H1 (cell line): ENCODE measurements around the gene CLEC1A. TPM values are rescaled to one million over a fixed set of nuclear protein-coding genes. Genes with fewer than 3 reads are reported as not detected.

Experiments
- CTCF ChIA-PET: fragments of 300-600 bp; sonication (Branson Sonifier 250); formaldehyde crosslinking; loops from one replicate; lab custom pipeline; 2021; ENCODE audit not compliant: partially characterized antibody; lab: Charles Lee
- POLR2A ChIA-PET: fragments of 300-600 bp; sonication (Branson Sonifier 250); formaldehyde crosslinking; loops from one replicate; lab custom pipeline; 2021; ENCODE audit warnings: inconsistent platforms; ENCODE audit not compliant: partially characterized antibody; lab: Charles Lee
- DNase-seq, 2 experiments: peaks; one replicate each; pipeline versions ENCODE4 v3.0.0 to v3.0.0-alpha.2; 2010 to 2022; ENCODE audit warnings: low spot score in 2 of 2, low read depth in 1 of 2, mixed read lengths in 1 of 2
- FAIRE-seq: peaks from 2 replicates; lab custom pipeline; 2011; peaks lifted over from hg19 to GRCh38; lab: Jason Lieb, UNC
- H2AFZ ChIP-seq: 2 replicates; pipeline ENCODE4 v1.8.1; 2012; ENCODE audit warnings: low read length, inconsistent platforms
- H2AK5ac ChIP-seq: 2 replicates; pipeline ENCODE4 v1.6.1; 2013; ENCODE audit warnings: low read depth, low read length
- H2BK120ac ChIP-seq: replicated peaks from 2 replicates; pipeline ENCODE3; 2013; ENCODE audit warnings: low read depth, low read length, inconsistent platforms
- H2BK12ac ChIP-seq: 2 replicates; pipeline ENCODE4 v1.6.1; 2013; ENCODE audit warnings: low read depth, low read length
- H2BK15ac ChIP-seq: 2 replicates; pipeline ENCODE4 v1.6.1; 2013; ENCODE audit warnings: low read length
- H2BK20ac ChIP-seq: 2 replicates; pipeline ENCODE4 v1.6.1; 2013; ENCODE audit warnings: low read length
- H2BK5ac ChIP-seq: 2 replicates; pipeline ENCODE4 v1.6.1; 2013; ENCODE audit warnings: low read depth, low read length
- H3K14ac ChIP-seq: 2 replicates; pipeline ENCODE4 v1.6.1; 2013; ENCODE audit warnings: inconsistent platforms; ENCODE audit not compliant: insufficient read length
- H3K18ac ChIP-seq: 2 replicates; pipeline ENCODE4 v1.6.1; 2013; ENCODE audit warnings: low read length; ENCODE audit errors: extremely low read depth
- H3K23ac ChIP-seq: 2 replicates; pipeline ENCODE4 v1.6.1; 2013; ENCODE audit warnings: inconsistent platforms; ENCODE audit not compliant: insufficient read length
- H3K23me2 ChIP-seq: 2 replicates; pipeline ENCODE4 v1.6.1; 2013; ENCODE audit warnings: low read depth, low read length
- H3K27ac ChIP-seq: 2 replicates; pipeline ENCODE4 v1.6.1; 2011; ENCODE audit warnings: low read depth, low read length, inconsistent platforms
- H3K27me3 ChIP-seq, 4 experiments: replicated peaks in 1 of 4; 1 replicate in 1 of 4; 2 replicates in 3 of 4; pipeline versions ENCODE4 v1.6.1 to v1.8.1; 2011 to 2013; ENCODE audit warnings: low read length in 3 of 4, mild to moderate bottlenecking in 3 of 4, inconsistent platforms in 2 of 4, mixed read lengths in 2 of 4, moderate library complexity in 1 of 4; ENCODE audit not compliant: control insufficient read depth in 3 of 4, insufficient read depth in 3 of 4; ENCODE audit errors: extremely low read depth in 1 of 4
- H3K36me3 ChIP-seq, 4 experiments: 2 replicates each; pipeline versions ENCODE4 v1.6.1 to v1.8.1; 2011 to 2013; ENCODE audit warnings: mild to moderate bottlenecking in 4 of 4, low read length in 3 of 4, moderate library complexity in 2 of 4, control low read depth in 1 of 4, inconsistent platforms in 1 of 4; ENCODE audit not compliant: insufficient read depth in 4 of 4, control insufficient read depth in 2 of 4
- H3K4ac ChIP-seq: replicated peaks from 2 replicates; pipeline ENCODE3; 2013; ENCODE audit warnings: low read length, low read depth, mixed read lengths, inconsistent platforms; ENCODE audit not compliant: insufficient read length
- H3K4me1 ChIP-seq, 4 experiments: replicated peaks in 1 of 4; 1 replicate in 1 of 4; 2 replicates in 3 of 4; pipeline versions ENCODE4 v1.6.1 to v1.8.1; 2011 to 2013; ENCODE audit warnings: low read length in 3 of 4, inconsistent platforms in 2 of 4, mixed read lengths in 1 of 4; ENCODE audit not compliant: insufficient read depth in 4 of 4, control insufficient read depth in 3 of 4
- H3K4me2 ChIP-seq, 2 experiments: 2 replicates each; pipeline versions ENCODE4 v1.6.1 to v1.8.1; 2011 to 2013; ENCODE audit warnings: low read depth in 2 of 2, low read length in 2 of 2, control low read depth in 1 of 2, inconsistent platforms in 1 of 2, mild to moderate bottlenecking in 1 of 2; ENCODE audit not compliant: insufficient read depth in 1 of 2
- H3K4me3 ChIP-seq, 4 experiments: fragments of 200-600, 300-600 bp in 1 of 4; sonication (generic), shearing (Covaris generic), sonication (Bioruptor Twin) in 1 of 4; 2 replicates each; pipeline versions ENCODE4 v1.5.1 to v1.8.1; 2011 to 2016; ENCODE audit warnings: low read length in 4 of 4, low read depth in 3 of 4, control low read depth in 2 of 4, inconsistent platforms in 2 of 4, mild to moderate bottlenecking in 2 of 4, mixed read lengths in 1 of 4, moderate library complexity in 1 of 4; ENCODE audit not compliant: insufficient read depth in 2 of 4; ENCODE audit errors: extremely low read depth in 1 of 4
- H3K56ac ChIP-seq: replicated peaks from 2 replicates; pipeline ENCODE3; 2013; ENCODE audit warnings: low read depth, mild to moderate bottlenecking, mixed read lengths, low read length, inconsistent platforms; ENCODE audit not compliant: insufficient read length
- H3K79me1 ChIP-seq: 2 replicates; pipeline ENCODE4 v1.6.1; 2013; ENCODE audit warnings: low read depth, low read length, control low read depth
- H3K79me2 ChIP-seq, 2 experiments: 2 replicates each; pipeline versions ENCODE4 v1.6.1 to v1.8.1; 2012 to 2013; ENCODE audit warnings: low read length in 2 of 2, mild to moderate bottlenecking in 2 of 2, inconsistent platforms in 1 of 2; ENCODE audit not compliant: insufficient read depth in 2 of 2, control insufficient read depth in 1 of 2
- H3K9ac ChIP-seq, 4 experiments: replicated peaks in 1 of 4; 1 replicate in 1 of 4; 2 replicates in 3 of 4; pipeline versions ENCODE4 v1.6.1 to v1.8.1; 2011 to 2013; ENCODE audit warnings: low read depth in 3 of 4, low read length in 3 of 4, control low read depth in 2 of 4, mild to moderate bottlenecking in 2 of 4, moderate library complexity in 2 of 4, inconsistent platforms in 1 of 4; ENCODE audit errors: extremely low read depth in 1 of 4
- H3K9me3 ChIP-seq, 2 experiments: 2 replicates each; pipeline versions ENCODE4 v1.6.1 to v1.8.1; 2012 to 2013; ENCODE audit warnings: mild to moderate bottlenecking in 2 of 2, moderate library complexity in 2 of 2, control low read depth in 1 of 2, inconsistent platforms in 1 of 2, low read depth in 1 of 2, low read length in 1 of 2, mixed read lengths in 1 of 2; ENCODE audit not compliant: insufficient read depth in 2 of 2
- H4K20me1 ChIP-seq, 2 experiments: replicated peaks in 1 of 2; 2 replicates each; pipeline versions ENCODE3 to v1.8.1; 2011 to 2013; ENCODE audit warnings: inconsistent platforms in 2 of 2, low read length in 2 of 2, mild to moderate bottlenecking in 1 of 2; ENCODE audit not compliant: insufficient read depth in 2 of 2, control insufficient read depth in 1 of 2
- H4K5ac ChIP-seq: 2 replicates; pipeline ENCODE4 v1.6.1; 2013; ENCODE audit warnings: low read length, low read depth, mixed read lengths, inconsistent platforms; ENCODE audit not compliant: insufficient read length
- H4K8ac ChIP-seq: 2 replicates; pipeline ENCODE4 v1.8.0; 2013; ENCODE audit warnings: mild to moderate bottlenecking, moderate library complexity, low read length, inconsistent platforms; ENCODE audit not compliant: insufficient read depth; ENCODE audit errors: extremely low read depth
- H4K91ac ChIP-seq: replicated peaks from 2 replicates; pipeline ENCODE3; 2013; ENCODE audit warnings: low read length, mixed read lengths, inconsistent platforms; ENCODE audit not compliant: insufficient read length
- ASH2L ChIP-seq: fragments of 200-600, 300-600 bp; sonication (generic); IDR thresholded peaks from one replicate; pipeline ENCODE4 v1.7.1; 2017; ENCODE audit warnings: low read length
- BRCA1 ChIP-seq: IDR thresholded peaks from 2 replicates; pipeline ENCODE4 v1.6.1; 2012; ENCODE audit warnings: low read depth, low read length, improper control_type of control experiment
- CEBPB ChIP-seq: IDR thresholded peaks from 2 replicates; pipeline ENCODE4 v1.6.1; 2012; ENCODE audit warnings: low read depth, low read length
- CHD2 ChIP-seq: IDR thresholded peaks from 2 replicates; pipeline ENCODE4 v1.6.1; 2012; ENCODE audit warnings: low read length, improper control_type of control experiment
- EGR1 ChIP-seq: IDR thresholded peaks from 2 replicates; pipeline ENCODE4 v1.6.1; 2011; ENCODE audit warnings: low read depth, low read length, borderline replicate concordance
- GTF2F1 ChIP-seq: IDR thresholded peaks from 2 replicates; pipeline ENCODE4 v1.6.1; 2012; ENCODE audit warnings: low read depth, low read length, improper control_type of control experiment, borderline replicate concordance
- JUND ChIP-seq: IDR thresholded peaks from 2 replicates; pipeline ENCODE4 v1.6.1; 2011; ENCODE audit warnings: mild to moderate bottlenecking, improper control_type of control experiment, low read length
- PHF8 ChIP-seq: fragments of 200-600 bp; sonication (generic); conservative IDR thresholded peaks from 2 replicates; pipeline ENCODE4 v1.7.1; 2012; ENCODE audit warnings: low read depth, mild to moderate bottlenecking, inconsistent platforms, low read length, moderate library complexity
- POLR2AphosphoS5 ChIP-seq: IDR thresholded peaks from 2 replicates; pipeline ENCODE4 v1.6.1; 2011; ENCODE audit warnings: low read depth, low read length
- POU5F1 ChIP-seq: IDR thresholded peaks from 2 replicates; pipeline ENCODE4 v1.6.1; 2011; ENCODE audit warnings: low read depth, mild to moderate bottlenecking, low read length, moderate library complexity
- RFX5 ChIP-seq: IDR thresholded peaks from 2 replicates; pipeline ENCODE4 v1.6.1; 2011; ENCODE audit warnings: low read depth, low read length, improper control_type of control experiment, borderline replicate concordance
- RNF2 ChIP-seq: fragments of 200-900, 300-1000 bp; sonication (generic); IDR thresholded peaks from 2 replicates; pipeline ENCODE4 v1.7.1; 2016; ENCODE audit warnings: borderline replicate concordance, low read depth, mild to moderate bottlenecking, antibody characterized with exemption, low read length; ENCODE audit not compliant: poor library complexity, severe bottlenecking; ENCODE audit errors: missing control alignments
- SAP30 ChIP-seq: fragments of 300-600 bp; sonication (generic); IDR thresholded peaks from 2 replicates; pipeline ENCODE4 v1.7.1; 2012; ENCODE audit warnings: low read length, moderate library complexity, mild to moderate bottlenecking, inconsistent platforms; ENCODE audit not compliant: insufficient read depth, insufficient replicate concordance
- SIX5 ChIP-seq: IDR thresholded peaks from 2 replicates; pipeline ENCODE4 v1.6.1; 2011; ENCODE audit warnings: mild to moderate bottlenecking, low read depth, low read length
- TAF1 ChIP-seq: IDR thresholded peaks from 2 replicates; pipeline ENCODE4 v1.6.1; 2011; ENCODE audit warnings: mild to moderate bottlenecking, low read depth, low read length
- YY1 ChIP-seq: IDR thresholded peaks from 2 replicates; pipeline ENCODE4 v1.6.1; 2011; ENCODE audit warnings: low read depth, mild to moderate bottlenecking, low read length
- WGBS, 2 experiments: shearing (Covaris generic) in 1 of 2; methylation state at CpG; one replicate each; pipeline versions ENCODE4 v1.1.6 to v1.1.7; 2013 to 2015; ENCODE audit warnings: low lambda C conversion rate in 2 of 2, mixed read lengths in 2 of 2, inconsistent platforms in 1 of 2, low coverage in 1 of 2, missing lambda C conversion rate in 1 of 2; ENCODE audit not compliant: insufficient replicate concordance in 2 of 2, insufficient coverage in 1 of 2, insufficient read length in 1 of 2; ENCODE audit errors: extremely low coverage in 1 of 2, missing lambda C conversion rate in 1 of 2; 5-methylcytosine and 5-hydroxymethylcytosine counted together
- polyA plus RNA-seq, 7 experiments: library from polyadenylated mRNA; depleted of rRNA in 3 of 7; stranded (reverse) in 5 of 7; unstranded in 2 of 7; fragments of >200 nt in 5 of 7; fragments of 200-250 nt in 2 of 7; gene quantifications; 1 replicate in 5 of 7; 2 replicates in 1 of 7; 4 replicates in 1 of 7; pipeline versions ENCODE4 v1.2.1 to v1.2.3, GENCODE V29; 2011 to 2013; ENCODE audit warnings: missing spikeins in 2 of 7, mixed read lengths in 2 of 7
- total RNA-seq: library from RNA; stranded (reverse); fragmentation: NEBNext Ultra II Directional; extraction: Animal tissue kit (Norgen Biotek cat#: 25700); gene quantifications from 2 replicates; pipeline ENCODE4 v1.2.1, GENCODE V29; 2021

Gene CLEC1A
- total and polyA plus RNA-seq, 2 of the 8 experiments (the other 6 are each of a cell fraction or from before 2014, with no cell fraction given), result 0.20 TPM; not detected in 1

DNA sequence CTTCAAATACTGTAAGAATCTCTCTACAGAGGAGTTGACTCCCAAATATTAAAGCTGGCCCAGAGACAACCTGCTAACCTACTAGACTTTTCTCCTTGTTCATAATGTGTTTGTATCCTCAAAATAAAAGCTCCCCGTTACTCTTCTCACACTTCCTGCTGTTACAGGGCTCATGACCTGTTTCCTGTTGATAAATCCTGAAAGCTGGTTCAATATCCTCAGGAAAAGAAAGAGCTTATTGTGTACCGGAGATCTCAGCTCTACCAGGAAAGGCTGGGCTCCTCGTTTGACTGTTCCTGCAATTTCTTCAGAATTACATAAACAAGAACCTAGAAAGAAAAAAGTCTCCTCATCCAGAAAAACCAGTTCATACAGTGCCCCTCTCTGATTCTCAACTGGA lies 30.8 kb downstream of the CLEC1A start:
- FAIRE-seq (no peak), DNase-seq (no peak)
- Histone ChIP-seq H3K9ac (no peak overlapping the region), H3K27ac (no peak overlapping the region), H4K20me1 (no peaks in the 10 kb centered on the region), H2AK5ac (no peak overlapping the region), H4K91ac (no peak overlapping the region), H3K4ac (no peak overlapping the region), H3K56ac (no peak overlapping the region), H3K79me2 (no peaks in the 10 kb centered on the region), H4K5ac (no peak overlapping the region), H3K14ac (no peak overlapping the region), H2AFZ (0 out of 2 replicates have a peak overlapping the region, but pooled peaks have one; percentile 55), H3K27me3 (no peaks in the 10 kb centered on the region), H3K4me1 (0 out of 7 replicates have a peak, but pooled peaks cover 0 to 2% (median 0%) of the 10 kb centered on the region in 4 experiments), H2BK12ac (no peak overlapping the region), H4K8ac (no peak overlapping the region), H2BK15ac (no peak overlapping the region), H3K4me3 (no peak overlapping the region), H3K79me1 (no peaks in the 10 kb centered on the region), H3K23me2 (no peaks in the 10 kb centered on the region), H3K9me3 (no peaks in the 10 kb centered on the region), H2BK120ac (no peak overlapping the region), H3K4me2 (no peak overlapping the region), H2BK20ac (no peak overlapping the region), H3K23ac (no peak overlapping the region), H3K36me3 (no peaks in the 10 kb centered on the region), H2BK5ac (no peak overlapping the region), H3K18ac (no peak overlapping the region)
- 81% methylated on average over 3 of the region's 3 CpGs; no CpG with 5 or more reads in 1 of the 2 experiments for WGBS, 2 experiments
- POLR2A ChIA-PET, result no interaction called here
- CTCF ChIA-PET, result interaction anchor here (1.6 kb wide), 1 partner anchor 85 kb away, joined by 3 read pairs; no protein-coding TSS in a partner anchor
- TF ChIP-seq RNF2 (no peak), BRCA1 (no peak), PHF8 (no peak), POU5F1 (no peak), SAP30 (no peak), CEBPB (no peak), GTF2F1 (no peak), CHD2 (no peak), TAF1 (no peak), SIX5 (no peak), POLR2AphosphoS5 (no peak), JUND (no peak), YY1 (no peak), RFX5 (no peak), ASH2L (no peak), EGR1 (no peak)
